ENCODE results near the gene HOXC12.

GRCh38 chr12:54000116-54001114 lies 45.7 kb downstream of the HOXC12 start, which contains the start of gene HOXC9:
- TF ChIP-seq, protein P1, sequence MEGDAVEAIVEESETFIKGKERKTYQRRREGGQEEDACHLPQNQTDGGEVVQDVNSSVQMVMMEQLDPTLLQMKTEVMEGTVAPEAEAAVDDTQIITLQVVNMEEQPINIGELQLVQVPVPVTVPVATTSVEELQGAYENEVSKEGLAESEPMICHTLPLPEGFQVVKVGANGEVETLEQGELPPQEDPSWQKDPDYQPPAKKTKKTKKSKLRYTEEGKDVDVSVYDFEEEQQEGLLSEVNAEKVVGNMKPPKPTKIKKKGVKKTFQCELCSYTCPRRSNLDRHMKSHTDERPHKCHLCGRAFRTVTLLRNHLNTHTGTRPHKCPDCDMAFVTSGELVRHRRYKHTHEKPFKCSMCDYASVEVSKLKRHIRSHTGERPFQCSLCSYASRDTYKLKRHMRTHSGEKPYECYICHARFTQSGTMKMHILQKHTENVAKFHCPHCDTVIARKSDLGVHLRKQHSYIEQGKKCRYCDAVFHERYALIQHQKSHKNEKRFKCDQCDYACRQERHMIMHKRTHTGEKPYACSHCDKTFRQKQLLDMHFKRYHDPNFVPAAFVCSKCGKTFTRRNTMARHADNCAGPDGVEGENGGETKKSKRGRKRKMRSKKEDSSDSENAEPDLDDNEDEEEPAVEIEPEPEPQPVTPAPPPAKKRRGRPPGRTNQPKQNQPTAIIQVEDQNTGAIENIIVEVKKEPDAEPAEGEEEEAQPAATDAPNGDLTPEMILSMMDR (conservative IDR thresholded peaks at IDR 0.05 in 1 of 2, IDR thresholded peaks at IDR 0.05 in 1 of 2; ENCODE audit: extremely low read depth in 1 of 2, insufficient read depth in 1 of 2, low read depth in 1 of 2, low read length in 2 of 2), result peak in 1 of 2 donors; percentile 7
- TF ChIP-seq EZH2 (IDR thresholded peaks at IDR 0.05; ENCODE audit: borderline replicate concordance, low read length), result no peak
